SK-N-MC (cell line): ENCODE results near the gene GID4.

Source experiments
- EZH2 ChIP-seq: fragments of 200-600 bp; sonication (generic); IDR thresholded peaks from one replicate; pipeline ENCODE4 v1.6.1; 2017; ENCODE audit warnings: antibody characterized with exemption
- POLR2AphosphoS5 ChIP-seq: IDR thresholded peaks from 2 replicates; pipeline ENCODE4 v1.6.1; 2012; ENCODE audit warnings: mild to moderate bottlenecking, low read depth, low read length, borderline replicate concordance

GRCh38 chr17:18006495-18007239 lies 32.5 kb upstream of the GID4 start:
- no peak for TF ChIP-seq EZH2
- TF ChIP-seq POLR2AphosphoS5, result no peak
